Transverse colon (tissue), 4 donors: ENCODE measurements around the gene APIP. TPM values are rescaled to one million over a fixed set of nuclear protein-coding genes. Genes with fewer than 3 reads are reported as not detected.

Source experiments
- DNase-seq: peaks from one replicate; pipeline ENCODE4 v3.0.0-alpha.2; 2019
- H3K27ac ChIP-seq, 4 donors: fragments of 200-600 bp; sonication (generic); 2 replicates each; pipeline ENCODE4 v1.5.1; 2016 to 2018; ENCODE audit warnings: inconsistent platforms in 4 of 4
- H3K27me3 ChIP-seq: fragments of 200-600 bp; sonication (generic); 2 replicates; pipeline ENCODE4 v1.5.1; 2017; ENCODE audit warnings: inconsistent platforms
- H3K36me3 ChIP-seq, 4 donors: fragments of 200-600 bp; sonication (generic); 2 replicates each; pipeline ENCODE4 v1.5.1; 2017 to 2019; ENCODE audit warnings: inconsistent platforms in 4 of 4
- H3K4me1 ChIP-seq, 4 donors: fragments of 200-600 bp; sonication (generic); 2 replicates each; pipeline ENCODE4 v1.5.1; 2017 to 2020; ENCODE audit warnings: inconsistent platforms in 4 of 4
- H3K4me3 ChIP-seq, 4 donors: fragments of 200-600 bp; sonication (generic); 1 replicate in 1 of 4; 2 replicates in 3 of 4; pipeline versions ENCODE4 v1.5.1 to v1.6.1; 2017 to 2019; ENCODE audit warnings: inconsistent platforms in 4 of 4
- H3K9me3 ChIP-seq, 2 donors: fragments of 200-600 bp; sonication (generic); 2 replicates each; pipeline ENCODE4 v1.5.1; 2017 to 2019; ENCODE audit warnings: inconsistent platforms in 2 of 2
- EP300 ChIP-seq: sonication (generic); formaldehyde crosslinking; IDR thresholded peaks from one replicate; pipeline ENCODE4 v1.6.1; 2017; ENCODE audit warnings: antibody characterized with exemption, low read depth
- POLR2A ChIP-seq: fragments of 450-650 bp; IDR thresholded peaks from one replicate; pipeline ENCODE4 v1.6.1; 2016; ENCODE audit warnings: antibody characterized with exemption, mild to moderate bottlenecking, moderate library complexity
- POLR2AphosphoS5 ChIP-seq, 3 donors: sonication (generic); formaldehyde crosslinking; IDR thresholded peaks; one replicate each; pipeline ENCODE4 v1.6.1; 2016; ENCODE audit warnings: antibody characterized with exemption in 3 of 3
- WGBS, 2 donors: methylation state at CpG; one replicate each; pipeline ENCODE4 v1.1.5; 2018; ENCODE audit warnings: low coverage in 1 of 2; 5-methylcytosine and 5-hydroxymethylcytosine counted together
- in situ Hi-C, 4 donors: fragments of 200-750 bp; cut with MboI; loops; one replicate each; pipeline versions ENCODE4 v1.15.0 to v1.15.1; 2017; ENCODE audit warnings: low sequenced_read_pairs in 3 of 4, low pct_ligation_motif_present in 1 of 4, low pct_unique_long_range_greater_than_20kb in 1 of 4
- intact Hi-C: fragments of 100-400 bp; cut with DNase I; formaldehyde crosslinking; loops from one replicate; pipeline ENCODE4 v1.15.1; 2023; ENCODE audit warnings: low total_unique reads
- total RNA-seq, 4 donors: library from RNA; depleted of rRNA; stranded (reverse); fragments of >200 nt; gene quantifications; one replicate each; pipeline ENCODE4 v1.1.0, GENCODE V29; 2016
- TF ChIP-seq, protein P1 (sequence below), 5 experiments: fragments of 200-600 bp in 3 of 5; fragments of 450-650 bp in 2 of 5; sonication (generic) in 3 of 5; IDR thresholded peaks; 1 replicate in 2 of 5; 2 replicates in 3 of 5; pipeline ENCODE4 v1.5.1; 2016 to 2017; ENCODE audit warnings: antibody characterized with exemption in 5 of 5, inconsistent platforms in 3 of 5, mild to moderate bottlenecking in 2 of 5, moderate library complexity in 1 of 5

APIP gene
- total RNA-seq, 4 donors from 2014 or later = 9.2 to 44.3 (median 14.6) TPM

GRCh38 chr11:34928960-34929680 is 12.9 kb upstream of the APIP start:
- WGBS, 2 donors = 90 to 94% methylated on average over 7 of the region's 7 CpGs
- peaks cover 3 to 53% (median 23%) of the 10 kb centered on the region in 4 donors for H3K4me1 ChIP-seq
- intact Hi-C loops (no loop called here), in situ Hi-C loops (loop anchor here in 3 of 4 donors (10.0 kb wide), 3 partner anchors 376 to 456 kb away; no protein-coding TSS in a partner anchor)
- TF ChIP-seq EP300 = no peak
- no peak for TF ChIP-seq POLR2AphosphoS5 (IDR thresholded peaks at IDR 0.05)
- TF ChIP-seq POLR2A = no peak
- TF ChIP-seq, protein P1, sequence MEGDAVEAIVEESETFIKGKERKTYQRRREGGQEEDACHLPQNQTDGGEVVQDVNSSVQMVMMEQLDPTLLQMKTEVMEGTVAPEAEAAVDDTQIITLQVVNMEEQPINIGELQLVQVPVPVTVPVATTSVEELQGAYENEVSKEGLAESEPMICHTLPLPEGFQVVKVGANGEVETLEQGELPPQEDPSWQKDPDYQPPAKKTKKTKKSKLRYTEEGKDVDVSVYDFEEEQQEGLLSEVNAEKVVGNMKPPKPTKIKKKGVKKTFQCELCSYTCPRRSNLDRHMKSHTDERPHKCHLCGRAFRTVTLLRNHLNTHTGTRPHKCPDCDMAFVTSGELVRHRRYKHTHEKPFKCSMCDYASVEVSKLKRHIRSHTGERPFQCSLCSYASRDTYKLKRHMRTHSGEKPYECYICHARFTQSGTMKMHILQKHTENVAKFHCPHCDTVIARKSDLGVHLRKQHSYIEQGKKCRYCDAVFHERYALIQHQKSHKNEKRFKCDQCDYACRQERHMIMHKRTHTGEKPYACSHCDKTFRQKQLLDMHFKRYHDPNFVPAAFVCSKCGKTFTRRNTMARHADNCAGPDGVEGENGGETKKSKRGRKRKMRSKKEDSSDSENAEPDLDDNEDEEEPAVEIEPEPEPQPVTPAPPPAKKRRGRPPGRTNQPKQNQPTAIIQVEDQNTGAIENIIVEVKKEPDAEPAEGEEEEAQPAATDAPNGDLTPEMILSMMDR (IDR thresholded peaks at IDR 0.05) = no peak
- H3K27ac ChIP-seq = no peak overlapping the region
- no peak for DNase-seq
- no peak overlapping the region for H3K4me3 ChIP-seq
- no peaks in the 10 kb centered on the region for H3K27me3 ChIP-seq
- H3K36me3 ChIP-seq = peaks cover 0 to 22% (median 0%) of the 10 kb centered on the region in 4 donors
- no peaks in the 10 kb centered on the region for H3K9me3 ChIP-seq

GRCh38 chr11:34928268-34928959 is 12.2 kb upstream of the APIP start:
- Histone ChIP-seq H3K27ac (no peak overlapping the region), H3K4me1 (peaks cover 3 to 53% (median 23%) of the 10 kb centered on the region in 4 donors)
- intact Hi-C loops = no loop called here

DNA sequence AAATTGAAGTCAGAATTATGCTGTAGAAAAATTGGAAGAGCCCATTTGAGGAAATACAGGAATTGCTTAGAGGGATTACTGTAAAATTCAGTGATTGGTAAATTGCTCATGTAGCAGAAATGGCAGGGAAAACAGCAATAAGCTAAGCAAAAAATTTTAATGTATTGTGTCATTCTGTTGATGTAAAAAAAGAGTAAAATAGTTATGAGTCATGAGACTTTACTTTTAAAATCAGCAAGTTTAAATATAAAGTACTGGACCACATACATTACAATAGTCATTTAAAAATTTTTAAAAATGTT is 10.6 kb upstream of the APIP start:
- in situ Hi-C loops = loop anchor here in 3 of 4 donors (10.0 kb wide), 3 partner anchors 378 to 458 kb away; no protein-coding TSS in a partner anchor
- Histone ChIP-seq H3K27me3 (no peaks in the 10 kb centered on the region), H3K9me3 (no peaks in the 10 kb centered on the region), H3K4me3 (no peak overlapping the region), H3K36me3 (peaks cover 0 to 1% (median 0%) of the 10 kb centered on the region in 4 donors), H3K4me1 (peaks cover 3 to 53% (median 23%) of the 10 kb centered on the region in 4 donors), H3K27ac (no peak overlapping the region)
- intact Hi-C loops = no loop called here
- DNase-seq = no peak
- TF ChIP-seq, protein P1 (IDR thresholded peaks at IDR 0.05) = no peak
- no peak for TF ChIP-seq POLR2AphosphoS5 (IDR thresholded peaks at IDR 0.05)
- no peak for TF ChIP-seq POLR2A
- no peak for TF ChIP-seq EP300

More at GRCh38 chr11:34928268-34928959, 12.2 kb upstream of the APIP start:
- WGBS, 2 donors = 73 to 75% methylated on average over 3 of the region's 3 CpGs
- no peak overlapping the region for H3K4me3 ChIP-seq
- DNase-seq = no peak
- in situ Hi-C loops = loop anchor here in 3 of 4 donors (10.0 kb wide), 3 partner anchors 376 to 456 kb away; no protein-coding TSS in a partner anchor
- H3K36me3 ChIP-seq = peaks cover 0 to 17% (median 0%) of the 10 kb centered on the region in 4 donors
- H3K9me3 ChIP-seq = no peaks in the 10 kb centered on the region
- H3K27me3 ChIP-seq = no peaks in the 10 kb centered on the region
- TF ChIP-seq EP300 (no peak), POLR2A (no peak), POLR2AphosphoS5 (IDR thresholded peaks at IDR 0.05) (no peak)
- TF ChIP-seq, protein P1 (IDR thresholded peaks at IDR 0.05) = no peak

DNA sequence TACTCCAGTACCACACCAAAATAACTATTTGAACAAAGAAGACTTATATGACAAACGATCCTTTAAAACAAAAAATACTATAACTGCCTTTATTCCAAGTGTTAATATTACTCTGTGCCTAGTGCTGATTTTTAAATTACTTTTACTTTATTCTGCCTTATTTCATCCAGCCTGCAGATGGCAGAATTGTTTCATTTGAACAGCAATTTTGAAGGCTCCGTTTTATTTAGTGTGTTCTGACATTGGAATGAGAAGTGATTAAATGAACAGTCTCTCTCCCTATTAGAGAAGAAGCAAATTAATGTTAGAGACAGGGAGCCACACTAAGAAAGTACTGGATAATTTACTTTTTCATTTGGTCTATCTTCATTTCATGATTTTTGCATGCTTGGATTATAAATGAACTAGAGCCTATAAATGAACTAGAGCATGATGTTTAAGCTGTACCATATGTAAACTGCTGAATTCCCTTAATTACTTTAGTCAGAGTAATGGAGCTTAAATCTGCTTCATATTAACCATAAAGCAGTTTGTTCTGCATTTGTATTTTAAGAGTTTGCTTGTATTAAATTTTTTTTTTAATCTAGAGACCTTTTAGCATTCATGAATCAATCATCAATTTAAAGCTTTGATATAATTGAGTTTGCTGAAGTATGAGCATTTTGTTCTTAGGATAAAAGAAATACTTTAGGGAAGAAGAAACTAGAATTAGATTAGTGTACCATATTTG is 10.1 kb upstream of the APIP start:
- Histone ChIP-seq H3K27ac (no peak overlapping the region), H3K27me3 (no peaks in the 10 kb centered on the region), H3K4me3 (no peak overlapping the region), H3K9me3 (no peaks in the 10 kb centered on the region), H3K4me1 (peaks cover 3 to 51% (median 23%) of the 10 kb centered on the region in 4 donors), H3K36me3 (no peaks in the 10 kb centered on the region)
- DNase-seq = no peak
- WGBS, 2 donors = 0 to 7% methylated on average over 2 of the region's 2 CpGs
- intact Hi-C loops (no loop called here), in situ Hi-C loops (loop anchor here in 3 of 4 donors (10.0 kb wide), 3 partner anchors 379 to 459 kb away; no protein-coding TSS in a partner anchor)
- TF ChIP-seq POLR2AphosphoS5 (IDR thresholded peaks at IDR 0.05) = no peak
- TF ChIP-seq, protein P1 (IDR thresholded peaks at IDR 0.05) = peak; percentile 64 to 73 (median 68)
